ENCODE data around the gene KIRREL3. TPM values are rescaled to one million over a fixed set of nuclear protein-coding genes. Genes with fewer than 3 reads are reported as not detected.

KIRREL3 gene
- total and polyA plus RNA-seq, 2 of the 8 experiments (the other 6 are each of a cell fraction or from before 2014, with no cell fraction given): 0.29 to 0.32 TPM

- H2BK5ac ChIP-seq (ENCODE audit: low read depth, low read length): no peak overlapping the region
- peaks cover 1 to 21% (median 8%) of the 10 kb centered on the region in 4 experiments for H3K27me3 ChIP-seq (replicated peaks in 1 of 4; ENCODE audit: control insufficient read depth in 3 of 4, extremely low read depth in 1 of 4, insufficient read depth in 3 of 4, low read length in 3 of 4)
- H3K4me1 ChIP-seq (replicated peaks in 1 of 4; ENCODE audit: control insufficient read depth in 3 of 4, insufficient read depth in 4 of 4, low read length in 3 of 4): peaks cover 0 to 9% (median 0%) of the 10 kb centered on the region in 4 experiments; a peak in 1 of 7 replicates
- H3K18ac ChIP-seq (ENCODE audit: extremely low read depth, low read length): no peak overlapping the region
- ChIA-PET CTCF (ENCODE audit: partially characterized antibody) (interaction anchor here (1.1 to 2.0 kb wide), 2 partner anchors 20 to 57 kb away, joined by 3 to 7 read pairs; no protein-coding TSS in a partner anchor), POLR2A (ENCODE audit: partially characterized antibody) (no interaction called here)
- no peak overlapping the region for H2BK15ac ChIP-seq (ENCODE audit: low read length)
- no peak overlapping the region for H3K27ac ChIP-seq (ENCODE audit: low read depth, low read length)
- no peak overlapping the region for H3K56ac ChIP-seq (replicated peaks; ENCODE audit: insufficient read length, low read depth, low read length)
- no peak overlapping the region; the same call in 1 of the 2 replicates for H4K8ac ChIP-seq (ENCODE audit: extremely low read depth, insufficient read depth, low read length)
- no peaks in the 10 kb centered on the region for H3K23me2 ChIP-seq (ENCODE audit: low read depth, low read length)
- H2BK120ac ChIP-seq (replicated peaks; ENCODE audit: low read depth, low read length): no peak overlapping the region
- H2BK20ac ChIP-seq (ENCODE audit: low read length): no peak overlapping the region
- FAIRE-seq (no peak), DNase-seq (ENCODE audit: low read depth in 1 of 2, low spot score in 2 of 2) (no peak)
- H2BK12ac ChIP-seq (ENCODE audit: low read depth, low read length): no peak overlapping the region
- TF ChIP-seq RAD21 (IDR thresholded peaks at IDR 0.05 in 1 of 2, conservative IDR thresholded peaks at IDR 0.05 in 1 of 2; ENCODE audit: low read depth in 2 of 2, low read length in 2 of 2) (no peak), CTCF (IDR thresholded peaks at IDR 0.05; ENCODE audit: control extremely low read depth in 1 of 3, insufficient read depth in 1 of 3, low read depth in 1 of 3, low read length in 3 of 3) (no peak), NRF1 (IDR thresholded peaks at IDR 0.05; ENCODE audit: low read depth, low read length) (no peak), GABPA (IDR thresholded peaks at IDR 0.05; ENCODE audit: borderline replicate concordance, insufficient read depth, low read length) (no peak)
- no peaks in the 10 kb centered on the region for H4K20me1 ChIP-seq (replicated peaks in 1 of 2; ENCODE audit: control insufficient read depth in 1 of 2, insufficient read depth in 2 of 2, low read length in 2 of 2)
- H3K4me3 ChIP-seq (ENCODE audit: extremely low read depth in 1 of 4, insufficient read depth in 2 of 4, low read depth in 3 of 4, low read length in 4 of 4): no peak overlapping the region
- H3K79me2 ChIP-seq (ENCODE audit: control insufficient read depth in 1 of 2, insufficient read depth in 2 of 2, low read length in 2 of 2): no peaks in the 10 kb centered on the region
- no peak overlapping the region for H2AK5ac ChIP-seq (ENCODE audit: low read depth, low read length)
- no peak overlapping the region for H4K91ac ChIP-seq (replicated peaks; ENCODE audit: insufficient read length, low read length)
- no peaks in the 10 kb centered on the region for H3K79me1 ChIP-seq (ENCODE audit: low read depth, low read length)
- H2AFZ ChIP-seq (ENCODE audit: low read length): no peak overlapping the region
- H3K4ac ChIP-seq (replicated peaks; ENCODE audit: insufficient read length, low read depth, low read length): no peak overlapping the region
- 93% methylated on average over 2 of the region's 2 CpGs; no CpG with 5 or more reads in 1 of the 2 experiments for WGBS, 2 experiments (ENCODE audit: extremely low coverage in 1 of 2, insufficient coverage in 1 of 2, insufficient read length in 1 of 2, insufficient replicate concordance in 2 of 2, low coverage in 1 of 2, low lambda C conversion rate in 2 of 2, missing lambda C conversion rate in 1 of 2)
- H3K36me3 ChIP-seq (ENCODE audit: control insufficient read depth in 2 of 4, insufficient read depth in 4 of 4, low read length in 3 of 4): no peaks in the 10 kb centered on the region
- H3K4me2 ChIP-seq (ENCODE audit: insufficient read depth in 1 of 2, low read depth in 2 of 2, low read length in 2 of 2): no peak overlapping the region
- no peaks in the 10 kb centered on the region for H3K9me3 ChIP-seq (ENCODE audit: insufficient read depth in 2 of 2, low read depth in 1 of 2, low read length in 1 of 2)
- no peak overlapping the region for H3K9ac ChIP-seq (replicated peaks in 1 of 4; ENCODE audit: extremely low read depth in 1 of 4, low read depth in 3 of 4, low read length in 3 of 4)
- no peak overlapping the region for H3K23ac ChIP-seq (ENCODE audit: insufficient read length)
- H4K5ac ChIP-seq (ENCODE audit: insufficient read length, low read depth, low read length): no peak overlapping the region
- no peak overlapping the region for H3K14ac ChIP-seq (ENCODE audit: insufficient read length)
Observed at GRCh38 chr11:126664643-126665042, 335.9 kb downstream of the KIRREL3 start.

Measured in H1 (cell line).